Diencephalon (tissue), 1 donor: ENCODE data around the gene POLR2J. TPM values are rescaled to one million over a fixed set of nuclear protein-coding genes. Genes with fewer than 3 reads are reported as not detected.

Experiments
- total RNA-seq: library from RNA; depleted of rRNA; stranded (reverse); fragments of >200 nt; gene quantifications from one replicate; pipeline ENCODE4 v1.2.3, GENCODE V29; 2014

Gene POLR2J
- total RNA-seq, result 13.1 TPM

GRCh38 chr7:102478314-102479208 lies at the start of gene POLR2J:
POLR2J (minus strand) TSS chr7:102478922; CDS start chr7:102478860, 62 bp downstream.

GRCh38 chr7:102517550-102518147 lies 38.9 kb upstream of the POLR2J start, which contains the start of gene RASA4B:
RASA4B (minus strand) TSS chr7:102517777; CDS start chr7:102517710, 67 bp downstream.

GRCh38 chr7:102464577-102465280 lies 14.0 kb downstream of the POLR2J start, which contains the start of the genes ALKBH4 and LRWD1:
ALKBH4 (minus strand) TSS chr7:102464863; CDS start chr7:102464836, 27 bp downstream.
LRWD1 (plus strand) TSS chr7:102464984; CDS start chr7:102465081, 97 bp downstream.

GRCh38 chr7:102433219-102434038 lies 45.3 kb downstream of the POLR2J start, which contains the start of gene ORAI2:
ORAI2 (plus strand) TSS chr7:102433575; CDS start chr7:102438957, 5,382 bp downstream.

Other genes with a start within 250 kb of the POLR2J start
- 10.8 TPM for gene SH2B2, start 192.1 kb downstream of the POLR2J start, total RNA-seq
- not detected for gene SPDYE6, start 122.5 kb downstream of the POLR2J start, total RNA-seq
- 21.2 TPM for gene PRKRIP1, start 82.6 kb downstream of the POLR2J start, total RNA-seq
- gene ORAI2, start 45.3 kb downstream of the POLR2J start, total RNA-seq, result 45.4 TPM
- gene ALKBH4, start 14.1 kb downstream of the POLR2J start, total RNA-seq, result 13.6 TPM
- 44.5 TPM for gene LRWD1, start 13.9 kb downstream of the POLR2J start, total RNA-seq
- 17.1 TPM for gene RASA4B, start 38.9 kb upstream of the POLR2J start, total RNA-seq
- 2.8 TPM for gene UPK3BL2, start 64.8 kb upstream of the POLR2J start, total RNA-seq
- 0.23 TPM for gene SPDYE2, start 72.3 kb upstream of the POLR2J start, total RNA-seq
- gene POLR2J3, start 93.7 kb upstream of the POLR2J start, total RNA-seq, result 34.4 TPM
- 56.5 TPM for gene RASA4, start 137.8 kb upstream of the POLR2J start, total RNA-seq
- gene UPK3BL1, start 163.9 kb upstream of the POLR2J start, total RNA-seq, result 28.8 TPM
- not detected for gene SPDYE2B, start 171.4 kb upstream of the POLR2J start, total RNA-seq
- gene POLR2J2, start 192.7 kb upstream of the POLR2J start, total RNA-seq, result 5.3 TPM